Ascending aorta (tissue), 2 donors: ENCODE measurements around the gene SNX3. TPM values are rescaled to one million over a fixed set of nuclear protein-coding genes. Genes with fewer than 3 reads are reported as not detected.

Experiments used
- DNase-seq, 2 donors: peaks; one replicate each; pipeline ENCODE4 v3.0.0-alpha.2; 2019; ENCODE audit warnings: low spot score in 2 of 2
- H3K27ac ChIP-seq, 2 donors: fragments of 200-600 bp; sonication (generic); one replicate each; pipeline ENCODE4 v1.5.1; 2016 to 2017; ENCODE audit warnings: mild to moderate bottlenecking in 1 of 2
- H3K27me3 ChIP-seq: fragments of 200-600 bp; sonication (generic); one replicate; pipeline ENCODE4 v1.5.1; 2017
- H3K36me3 ChIP-seq, 2 donors: fragments of 200-600 bp; sonication (generic); one replicate each; pipeline ENCODE4 v1.5.1; 2016
- H3K4me1 ChIP-seq, 2 donors: fragments of 200-600 bp; sonication (generic); one replicate each; pipeline ENCODE4 v1.5.1; 2016 to 2017; ENCODE audit warnings: mild to moderate bottlenecking in 1 of 2
- H3K4me3 ChIP-seq, 2 donors: fragments of 200-600 bp; sonication (generic); one replicate each; pipeline ENCODE4 v1.5.1; 2016 to 2017; ENCODE audit warnings: mild to moderate bottlenecking in 1 of 2
- H3K9me3 ChIP-seq, 2 donors: fragments of 200-600 bp; sonication (generic); one replicate each; pipeline ENCODE4 v1.5.1; 2016
- CTCF ChIP-seq, 3 experiments: fragments of 200-600 bp in 2 of 3; fragments of 450-650 bp in 1 of 3; sonication (generic) in 2 of 3; IDR thresholded peaks; one replicate each; pipeline ENCODE4 v1.5.1; 2016 to 2019; ENCODE audit warnings: antibody characterized with exemption in 3 of 3, mild to moderate bottlenecking in 1 of 3, moderate library complexity in 1 of 3
- intact Hi-C: fragments of 100-400 bp; cut with DNase I; formaldehyde crosslinking; loops from one replicate; pipeline ENCODE4 v1.15.1; 2023
- total RNA-seq: library from RNA; depleted of rRNA; stranded (reverse); fragments of >200 nt; gene quantifications from one replicate; pipeline ENCODE4 v1.1.0, GENCODE V29; 2016

The SNX3 gene
- total RNA-seq, 1 donor from 2014 or later = 112 TPM

GRCh38 chr6:108200631-108201030 lies 60.2 kb downstream of the SNX3 start:
- Histone ChIP-seq H3K9me3 (no peaks in the 10 kb centered on the region), H3K36me3 (no peaks in the 10 kb centered on the region), H3K4me3 (no peak overlapping the region), H3K4me1 (no peaks in the 10 kb centered on the region), H3K27me3 (no peaks in the 10 kb centered on the region), H3K27ac (no peak overlapping the region)
- no peak for TF ChIP-seq CTCF (IDR thresholded peaks at IDR 0.05)
- no peak for DNase-seq
- intact Hi-C loops = no loop called here

- intact Hi-C loops = no loop called here
- Histone ChIP-seq H3K36me3 (no peaks in the 10 kb centered on the region), H3K27me3 (no peaks in the 10 kb centered on the region), H3K27ac (no peak overlapping the region), H3K4me3 (no peak overlapping the region), H3K4me1 (no peaks in the 10 kb centered on the region), H3K9me3 (no peaks in the 10 kb centered on the region)
- DNase-seq = no peak
- TF ChIP-seq CTCF (IDR thresholded peaks at IDR 0.05) = no peak
Measured at GRCh38 chr6:108200186-108200585, 60.7 kb downstream of the SNX3 start.

GRCh38 chr6:108198761-108199498 lies 61.9 kb downstream of the SNX3 start:
- no peak for DNase-seq
- TF ChIP-seq CTCF (IDR thresholded peaks at IDR 0.05) = no peak
- no peaks in the 10 kb centered on the region for H3K9me3 ChIP-seq
- H3K4me3 ChIP-seq = no peak overlapping the region
- H3K4me1 ChIP-seq = no peaks in the 10 kb centered on the region
- intact Hi-C loops = no loop called here
- H3K27ac ChIP-seq = no peak overlapping the region
- no peaks in the 10 kb centered on the region for H3K27me3 ChIP-seq
- no peaks in the 10 kb centered on the region for H3K36me3 ChIP-seq

GRCh38 chr6:108195209-108195608 lies 65.6 kb downstream of the SNX3 start:
- Histone ChIP-seq H3K4me3 (no peak overlapping the region), H3K27ac (no peak overlapping the region), H3K9me3 (no peaks in the 10 kb centered on the region), H3K27me3 (no peaks in the 10 kb centered on the region), H3K4me1 (no peaks in the 10 kb centered on the region), H3K36me3 (no peaks in the 10 kb centered on the region)
- intact Hi-C loops = no loop called here
- DNase-seq = no peak
- TF ChIP-seq CTCF (IDR thresholded peaks at IDR 0.05) = no peak

GRCh38 chr6:108194503-108194902 lies 66.3 kb downstream of the SNX3 start:
- no peak overlapping the region for H3K27ac ChIP-seq
- no peaks in the 10 kb centered on the region for H3K4me1 ChIP-seq
- DNase-seq = no peak
- no peaks in the 10 kb centered on the region for H3K36me3 ChIP-seq
- H3K27me3 ChIP-seq = no peaks in the 10 kb centered on the region
- no peak for TF ChIP-seq CTCF (IDR thresholded peaks at IDR 0.05)
- no peak overlapping the region for H3K4me3 ChIP-seq
- intact Hi-C loops = no loop called here
- no peaks in the 10 kb centered on the region for H3K9me3 ChIP-seq

- DNase-seq = no peak
- Histone ChIP-seq H3K9me3 (no peaks in the 10 kb centered on the region), H3K4me3 (no peak overlapping the region), H3K27ac (no peak overlapping the region), H3K4me1 (no peaks in the 10 kb centered on the region), H3K27me3 (no peaks in the 10 kb centered on the region), H3K36me3 (no peaks in the 10 kb centered on the region)
- intact Hi-C loops = no loop called here
- no peak for TF ChIP-seq CTCF (IDR thresholded peaks at IDR 0.05)
Measured at GRCh38 chr6:108193835-108194234, 67.0 kb downstream of the SNX3 start.
